Ovary (tissue), 3 donors: ENCODE data around the gene B3GNT9.

ENCODE experiments used
- EP300 ChIP-seq: sonication (generic); formaldehyde crosslinking; IDR thresholded peaks from one replicate; pipeline ENCODE4 v1.6.1; 2017; ENCODE audit warnings: antibody characterized with exemption
- POLR2A ChIP-seq: fragments of 450-650 bp; IDR thresholded peaks from one replicate; pipeline ENCODE4 v1.6.1; 2017; ENCODE audit warnings: antibody characterized with exemption, mild to moderate bottlenecking, moderate library complexity
- TF ChIP-seq, protein P1 (sequence below), 3 donors: fragments of 450-650 bp in 2 of 3; fragments of 200-600 bp in 1 of 3; IDR thresholded peaks; one replicate each; pipeline versions ENCODE4 v1.5.1 to v1.8.0; 2016 to 2022; ENCODE audit warnings: antibody characterized with exemption in 3 of 3, mild to moderate bottlenecking in 1 of 3
- donor health status: DM: no; HTN: no; CAD: no.

DNA sequence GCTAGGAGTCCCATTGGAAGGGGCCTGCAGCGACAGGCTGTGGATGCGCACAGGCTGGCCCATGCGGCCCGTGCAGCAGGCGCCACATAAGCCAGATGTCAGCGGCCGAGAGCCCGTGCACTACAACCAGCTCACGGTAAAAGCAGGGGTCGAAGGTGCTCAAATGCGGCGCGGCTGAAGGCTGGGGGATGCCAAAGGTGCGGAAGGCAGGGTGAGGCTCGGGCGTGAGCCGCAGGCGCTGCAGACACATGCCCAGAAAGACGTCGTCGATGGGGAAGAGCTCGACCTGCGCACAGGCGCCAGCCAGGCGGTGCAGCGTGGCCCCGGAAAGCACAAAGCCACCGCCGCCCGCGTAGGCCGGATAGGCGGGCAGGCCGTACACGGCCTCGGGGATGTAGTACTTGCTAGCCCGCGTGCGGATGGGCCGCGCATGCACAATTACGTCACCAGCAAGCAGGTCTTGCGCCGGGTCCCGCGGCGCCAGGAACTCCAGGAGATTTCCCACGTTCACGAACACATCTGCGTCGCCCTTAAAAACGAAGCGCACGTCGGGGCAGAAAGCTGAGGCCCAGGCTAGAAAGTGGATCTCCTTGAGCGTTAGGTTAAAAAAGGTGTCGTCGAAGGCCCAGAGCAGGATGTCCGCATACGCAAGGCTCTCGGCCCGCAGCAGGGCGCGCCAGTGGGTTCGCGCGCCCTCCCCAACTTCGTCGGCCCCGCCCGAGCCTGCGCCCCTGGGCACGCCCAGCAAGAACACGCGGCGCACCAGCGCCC lies 1.3 kb downstream of the B3GNT9 start:
- TF ChIP-seq, protein P1, sequence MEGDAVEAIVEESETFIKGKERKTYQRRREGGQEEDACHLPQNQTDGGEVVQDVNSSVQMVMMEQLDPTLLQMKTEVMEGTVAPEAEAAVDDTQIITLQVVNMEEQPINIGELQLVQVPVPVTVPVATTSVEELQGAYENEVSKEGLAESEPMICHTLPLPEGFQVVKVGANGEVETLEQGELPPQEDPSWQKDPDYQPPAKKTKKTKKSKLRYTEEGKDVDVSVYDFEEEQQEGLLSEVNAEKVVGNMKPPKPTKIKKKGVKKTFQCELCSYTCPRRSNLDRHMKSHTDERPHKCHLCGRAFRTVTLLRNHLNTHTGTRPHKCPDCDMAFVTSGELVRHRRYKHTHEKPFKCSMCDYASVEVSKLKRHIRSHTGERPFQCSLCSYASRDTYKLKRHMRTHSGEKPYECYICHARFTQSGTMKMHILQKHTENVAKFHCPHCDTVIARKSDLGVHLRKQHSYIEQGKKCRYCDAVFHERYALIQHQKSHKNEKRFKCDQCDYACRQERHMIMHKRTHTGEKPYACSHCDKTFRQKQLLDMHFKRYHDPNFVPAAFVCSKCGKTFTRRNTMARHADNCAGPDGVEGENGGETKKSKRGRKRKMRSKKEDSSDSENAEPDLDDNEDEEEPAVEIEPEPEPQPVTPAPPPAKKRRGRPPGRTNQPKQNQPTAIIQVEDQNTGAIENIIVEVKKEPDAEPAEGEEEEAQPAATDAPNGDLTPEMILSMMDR (IDR thresholded peaks at IDR 0.05) = no peak
- TF ChIP-seq POLR2A = no peak
- TF ChIP-seq EP300 = no peak
